GM18867 (cell line): ENCODE results near the gene AKT1S1.
A peak's percentile ranks its signal among the peaks of the same experiment; 100 is the strongest.

Experiments
- ATAC-seq: cut with Tn5 transposase; IDR thresholded peaks from one replicate; pipeline ENCODE4 v1.9.1; 2021; ENCODE audit warnings: mild to moderate bottlenecking, moderate library complexity; ENCODE audit not compliant: unreplicated experiment

Gene AKT1S1

GRCh38 chr19:49870309-49870901, 6.8 kb downstream of the AKT1S1 start:
- no peak for ATAC-seq

GRCh38 chr19:49869484-49870308, 7.5 kb downstream of the AKT1S1 start:
- ATAC-seq, result peak; percentile 66

GRCh38 chr19:49869009-49869483, 8.1 kb downstream of the AKT1S1 start:
- ATAC-seq, result no peak

GRCh38 chr19:49866933-49867782, 10.0 kb downstream of the AKT1S1 start, which contains the start of gene PNKP:
Gene PNKP, minus strand, starts transcription at chr19:49867576. Its CDS starts 372 bp downstream, at chr19:49867204.
- peak; percentile 35 for ATAC-seq

GRCh38 chr19:49864890-49865289, 12.3 kb downstream of the AKT1S1 start:
- ATAC-seq, result no peak

GRCh38 chr19:49863935-49864320, 13.2 kb downstream of the AKT1S1 start:
- no peak for ATAC-seq

GRCh38 chr19:49863254-49863934, 13.8 kb downstream of the AKT1S1 start:
- no peak for ATAC-seq

GRCh38 chr19:49862391-49863253, 14.5 kb downstream of the AKT1S1 start:
- no peak for ATAC-seq

- ATAC-seq, result no peak
Measured at GRCh38 chr19:49861541-49862378, 15.4 kb downstream of the AKT1S1 start.

GRCh38 chr19:49861107-49861506, 16.0 kb downstream of the AKT1S1 start:
- ATAC-seq, result no peak

- ATAC-seq, result no peak
Measured at GRCh38 chr19:49860336-49861102, 16.6 kb downstream of the AKT1S1 start.

- no peak for ATAC-seq
Measured at GRCh38 chr19:49859682-49860335, 17.3 kb downstream of the AKT1S1 start.

GRCh38 chr19:49858088-49858985, 18.8 kb downstream of the AKT1S1 start:
- ATAC-seq, result no peak

- ATAC-seq, result no peak
Measured at GRCh38 chr19:49857838-49858087, 19.4 kb downstream of the AKT1S1 start.

GRCh38 chr19:49857061-49857837, 19.9 kb downstream of the AKT1S1 start:
- no peak for ATAC-seq

- no peak for ATAC-seq
Measured at GRCh38 chr19:49856574-49857021, 20.6 kb downstream of the AKT1S1 start.
